Parathyroid adenoma (tissue), 2 donors: Measurements from ENCODE around the gene MAML2.

Experiments used
- H2AFZ ChIP-seq: fragments of 300-600 bp; sonication (generic); one replicate; pipeline ENCODE4 v1.7.0; 2017; ENCODE audit warnings: antibody characterized with exemption, mild to moderate bottlenecking
- H3K27ac ChIP-seq: fragments of 300-600 bp; sonication (generic); one replicate; pipeline ENCODE4 v1.7.0; 2017
- H3K27me3 ChIP-seq: fragments of 300-600 bp; sonication (generic); one replicate; pipeline ENCODE4 v1.7.0; 2017; ENCODE audit warnings: low read length; ENCODE audit not compliant: control insufficient read depth, insufficient read depth
- H3K36me3 ChIP-seq: fragments of 300-600 bp; sonication (generic); one replicate; pipeline ENCODE4 v1.7.0; 2017; ENCODE audit warnings: low read length; ENCODE audit not compliant: control insufficient read depth, insufficient read depth
- H3K4me1 ChIP-seq: fragments of 300-600 bp; sonication (generic); one replicate; pipeline ENCODE4 v1.7.0; 2017; ENCODE audit warnings: control low read depth
- H3K4me2 ChIP-seq: fragments of 300-600 bp; sonication (generic); one replicate; pipeline ENCODE4 v1.7.0; 2017; ENCODE audit warnings: low read length
- H3K4me3 ChIP-seq: fragments of 300-600 bp; sonication (generic); one replicate; pipeline ENCODE4 v1.7.0; 2017; ENCODE audit warnings: low read depth, low read length
- H3K79me2 ChIP-seq: fragments of 300-600 bp; sonication (generic); one replicate; pipeline ENCODE4 v1.7.0; 2017; ENCODE audit warnings: control low read depth
- H3K9ac ChIP-seq: fragments of 300-600 bp; sonication (generic); one replicate; pipeline ENCODE4 v1.7.0; 2017; ENCODE audit warnings: mild to moderate bottlenecking
- H3K9me3 ChIP-seq: fragments of 300-600 bp; sonication (generic); one replicate; pipeline ENCODE4 v1.7.0; 2017; ENCODE audit warnings: low read length; ENCODE audit not compliant: control insufficient read depth
- TF ChIP-seq, protein P1 (sequence below): fragments of 300-600 bp; sonication (generic); IDR thresholded peaks from one replicate; pipeline ENCODE4 v1.7.0; 2017; ENCODE audit warnings: antibody characterized with exemption, mild to moderate bottlenecking
- donor health status: primary hyperparathyroidism.

MAML2 gene

GRCh38 chr11:96130061-96130620, 212.9 kb downstream of the MAML2 start:
- TF ChIP-seq, protein P1, sequence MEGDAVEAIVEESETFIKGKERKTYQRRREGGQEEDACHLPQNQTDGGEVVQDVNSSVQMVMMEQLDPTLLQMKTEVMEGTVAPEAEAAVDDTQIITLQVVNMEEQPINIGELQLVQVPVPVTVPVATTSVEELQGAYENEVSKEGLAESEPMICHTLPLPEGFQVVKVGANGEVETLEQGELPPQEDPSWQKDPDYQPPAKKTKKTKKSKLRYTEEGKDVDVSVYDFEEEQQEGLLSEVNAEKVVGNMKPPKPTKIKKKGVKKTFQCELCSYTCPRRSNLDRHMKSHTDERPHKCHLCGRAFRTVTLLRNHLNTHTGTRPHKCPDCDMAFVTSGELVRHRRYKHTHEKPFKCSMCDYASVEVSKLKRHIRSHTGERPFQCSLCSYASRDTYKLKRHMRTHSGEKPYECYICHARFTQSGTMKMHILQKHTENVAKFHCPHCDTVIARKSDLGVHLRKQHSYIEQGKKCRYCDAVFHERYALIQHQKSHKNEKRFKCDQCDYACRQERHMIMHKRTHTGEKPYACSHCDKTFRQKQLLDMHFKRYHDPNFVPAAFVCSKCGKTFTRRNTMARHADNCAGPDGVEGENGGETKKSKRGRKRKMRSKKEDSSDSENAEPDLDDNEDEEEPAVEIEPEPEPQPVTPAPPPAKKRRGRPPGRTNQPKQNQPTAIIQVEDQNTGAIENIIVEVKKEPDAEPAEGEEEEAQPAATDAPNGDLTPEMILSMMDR: no peak
- no peaks in the 10 kb centered on the region for H3K9me3 ChIP-seq

GRCh38 chr11:96127596-96127959, 215.4 kb downstream of the MAML2 start:
- TF ChIP-seq, protein P1: no peak
- no peaks in the 10 kb centered on the region for H3K79me2 ChIP-seq
- no peaks in the 10 kb centered on the region for H3K36me3 ChIP-seq
- no peaks in the 10 kb centered on the region for H3K27me3 ChIP-seq
- H2AFZ ChIP-seq: no peak overlapping the region
- peaks cover 2% of the 10 kb centered on the region for H3K4me1 ChIP-seq
- H3K9ac ChIP-seq: no peak overlapping the region
- no peak overlapping the region for H3K27ac ChIP-seq
- no peak overlapping the region for H3K4me3 ChIP-seq
- no peaks in the 10 kb centered on the region for H3K9me3 ChIP-seq
- H3K4me2 ChIP-seq: no peak overlapping the region

More at GRCh38 chr11:96130061-96130620, 212.9 kb downstream of the MAML2 start:
- Histone ChIP-seq H3K79me2 (no peaks in the 10 kb centered on the region), H3K36me3 (no peaks in the 10 kb centered on the region), H2AFZ (no peak overlapping the region), H3K9ac (no peak overlapping the region), H3K27me3 (no peaks in the 10 kb centered on the region), H3K4me1 (peaks cover 2% of the 10 kb centered on the region), H3K4me3 (no peak overlapping the region), H3K4me2 (no peak overlapping the region), H3K27ac (no peak overlapping the region)

- Histone ChIP-seq H3K27ac (no peak overlapping the region), H3K27me3 (no peaks in the 10 kb centered on the region), H3K9me3 (no peaks in the 10 kb centered on the region), H3K4me2 (no peak overlapping the region), H3K4me3 (no peak overlapping the region), H3K79me2 (no peaks in the 10 kb centered on the region), H3K4me1 (peaks cover 2% of the 10 kb centered on the region), H2AFZ (no peak overlapping the region), H3K9ac (no peak overlapping the region), H3K36me3 (no peaks in the 10 kb centered on the region)
- TF ChIP-seq, protein P1: no peak
Measured at GRCh38 chr11:96126917-96127595, 215.9 kb downstream of the MAML2 start.

- Histone ChIP-seq H3K4me3 (no peak overlapping the region), H3K4me2 (no peak overlapping the region), H2AFZ (no peak overlapping the region), H3K27ac (no peak overlapping the region), H3K9me3 (no peaks in the 10 kb centered on the region), H3K9ac (no peak overlapping the region), H3K79me2 (no peaks in the 10 kb centered on the region), H3K27me3 (no peaks in the 10 kb centered on the region), H3K36me3 (no peaks in the 10 kb centered on the region), H3K4me1 (peaks cover 2% of the 10 kb centered on the region)
- TF ChIP-seq, protein P1: no peak
Measured at GRCh38 chr11:96125400-96125799, 217.6 kb downstream of the MAML2 start.

DNA sequence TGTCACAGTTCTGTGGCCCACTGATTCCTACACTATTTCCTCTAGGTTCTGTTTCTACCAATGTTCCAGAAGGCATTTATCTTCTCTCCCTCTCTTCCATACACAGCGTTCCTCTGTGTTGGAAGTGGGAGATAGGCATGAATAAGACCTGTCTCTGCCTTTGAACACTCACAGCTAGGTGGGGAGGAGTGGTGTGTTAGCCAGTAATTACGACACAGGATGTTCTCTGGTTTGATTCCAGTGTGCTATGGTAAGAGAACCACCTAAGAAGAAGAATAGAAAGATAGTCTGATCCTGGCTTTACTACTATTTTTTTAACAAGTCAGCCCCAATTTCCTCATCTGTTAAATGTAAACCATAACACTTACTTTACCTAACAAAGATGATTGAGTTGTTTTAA, 218.8 kb downstream of the MAML2 start:
- Histone ChIP-seq H3K4me2 (no peak overlapping the region), H3K36me3 (no peaks in the 10 kb centered on the region), H3K4me3 (no peak overlapping the region), H3K27ac (no peak overlapping the region), H3K27me3 (no peaks in the 10 kb centered on the region), H3K9me3 (no peaks in the 10 kb centered on the region), H3K4me1 (no peaks in the 10 kb centered on the region), H2AFZ (no peak overlapping the region), H3K9ac (no peak overlapping the region), H3K79me2 (no peaks in the 10 kb centered on the region)
- TF ChIP-seq, protein P1: no peak
